PC-9 (cell line): ENCODE measurements around the gene TIGD4. TPM values are rescaled to one million over a fixed set of nuclear protein-coding genes. Genes with fewer than 3 reads are reported as not detected.

Source experiments
- BruUV-seq: library from RNA; stranded (reverse); fragments of 400-500 nt; replicated peaks from 2 replicates; lab custom pipeline; 2021; lab: Mats Ljungman, UMichigan
- CTCF ChIA-PET: fragments of 300-600 bp; sonication (Branson Sonifier 250); formaldehyde crosslinking; loops from one replicate; lab custom pipeline; 2022; ENCODE audit warnings: antibody characterized with exemption; lab: Charles Lee
- POLR2A ChIA-PET: fragments of 300-600 bp; sonication (Branson Sonifier 250); formaldehyde crosslinking; loops from one replicate; lab custom pipeline; 2022; ENCODE audit warnings: antibody characterized with exemption; ENCODE audit not compliant: unreplicated experiment; lab: Charles Lee
- DNase-seq, 2 experiments: peaks; one replicate each; pipeline versions ENCODE4 v3.0.0 to v3.0.0-alpha.2; 2015 to 2022; ENCODE audit warnings: mixed read lengths in 1 of 2
- H2AFZ ChIP-seq: fragments of 200-600 bp; sonication (generic); 2 replicates; pipeline ENCODE4 v1.8.1; 2017; ENCODE audit warnings: antibody characterized with exemption
- H3F3A ChIP-seq: fragments of 200-600 bp; sonication (generic); 2 replicates; pipeline ENCODE4 v1.8.1; 2017; ENCODE audit warnings: antibody characterized with exemption, mild to moderate bottlenecking, low read depth; ENCODE audit not compliant: insufficient read depth
- H3K27ac ChIP-seq: fragments of 200-600 bp; sonication (generic); 2 replicates; pipeline ENCODE4 v1.6.1; 2016; ENCODE audit warnings: mixed run types
- H3K27me3 ChIP-seq: fragments of 200-600 bp; sonication (generic); 2 replicates; pipeline ENCODE4 v1.6.1; 2016; ENCODE audit warnings: low read depth, mixed run types; ENCODE audit not compliant: insufficient read depth
- H3K36me3 ChIP-seq: fragments of 200-600 bp; sonication (generic); 2 replicates; pipeline ENCODE4 v1.6.1; 2016; ENCODE audit warnings: low read depth, mixed run types
- H3K4me1 ChIP-seq: fragments of 200-600 bp; sonication (generic); replicated peaks from 2 replicates; pipeline ENCODE4 v1.6.1; 2016; ENCODE audit warnings: mixed run types; ENCODE audit not compliant: insufficient read depth
- H3K4me2 ChIP-seq: fragments of 200-600 bp; sonication (generic); 2 replicates; pipeline ENCODE4 v1.6.1; 2017; ENCODE audit warnings: mixed run types
- H3K4me3 ChIP-seq: fragments of 200-600 bp; sonication (generic); 2 replicates; pipeline ENCODE4 v1.6.1; 2016; ENCODE audit warnings: mixed run types
- H3K79me2 ChIP-seq: fragments of 200-600 bp; sonication (generic); 2 replicates; pipeline ENCODE4 v1.6.1; 2017; ENCODE audit warnings: low read depth, mixed run types
- H3K9me2 ChIP-seq: fragments of 200-600 bp; sonication (generic); 2 replicates; pipeline ENCODE4 v1.8.1; 2017; ENCODE audit warnings: mild to moderate bottlenecking; ENCODE audit not compliant: insufficient read depth
- H3K9me3 ChIP-seq: fragments of 200-600 bp; sonication (generic); 2 replicates; pipeline ENCODE4 v1.8.1; 2016; ENCODE audit warnings: low read depth; ENCODE audit not compliant: insufficient read depth
- H4K20me1 ChIP-seq: fragments of 200-600 bp; sonication (generic); 2 replicates; pipeline ENCODE4 v1.8.1; 2017; ENCODE audit not compliant: insufficient read depth
- EZH2 ChIP-seq: fragments of 200-600 bp; sonication (generic); IDR thresholded peaks from 2 replicates; pipeline ENCODE4 v1.8.0; 2017; ENCODE audit warnings: antibody characterized with exemption, low read depth
- intact Hi-C: fragments of 100-400 bp; cut with micrococcal nuclease; formaldehyde crosslinking; loops from one replicate; pipeline ENCODE4 v1.10.0; 2022; ENCODE audit not compliant: unreplicated experiment
- total RNA-seq: library from RNA; stranded (reverse); gene quantifications from 2 replicates; pipeline ENCODE4 v1.2.3, GENCODE V29; 2021
- TF ChIP-seq, protein P1 (sequence below): fragments of 200-600 bp; sonication (generic); conservative IDR thresholded peaks from 2 replicates; pipeline ENCODE4 v1.6.1; 2017; ENCODE audit warnings: mixed run types, antibody characterized with exemption, mild to moderate bottlenecking, moderate library complexity

TIGD4 gene
- total RNA-seq, 1 experiment from 2014 or later = 0.70 TPM

DNA sequence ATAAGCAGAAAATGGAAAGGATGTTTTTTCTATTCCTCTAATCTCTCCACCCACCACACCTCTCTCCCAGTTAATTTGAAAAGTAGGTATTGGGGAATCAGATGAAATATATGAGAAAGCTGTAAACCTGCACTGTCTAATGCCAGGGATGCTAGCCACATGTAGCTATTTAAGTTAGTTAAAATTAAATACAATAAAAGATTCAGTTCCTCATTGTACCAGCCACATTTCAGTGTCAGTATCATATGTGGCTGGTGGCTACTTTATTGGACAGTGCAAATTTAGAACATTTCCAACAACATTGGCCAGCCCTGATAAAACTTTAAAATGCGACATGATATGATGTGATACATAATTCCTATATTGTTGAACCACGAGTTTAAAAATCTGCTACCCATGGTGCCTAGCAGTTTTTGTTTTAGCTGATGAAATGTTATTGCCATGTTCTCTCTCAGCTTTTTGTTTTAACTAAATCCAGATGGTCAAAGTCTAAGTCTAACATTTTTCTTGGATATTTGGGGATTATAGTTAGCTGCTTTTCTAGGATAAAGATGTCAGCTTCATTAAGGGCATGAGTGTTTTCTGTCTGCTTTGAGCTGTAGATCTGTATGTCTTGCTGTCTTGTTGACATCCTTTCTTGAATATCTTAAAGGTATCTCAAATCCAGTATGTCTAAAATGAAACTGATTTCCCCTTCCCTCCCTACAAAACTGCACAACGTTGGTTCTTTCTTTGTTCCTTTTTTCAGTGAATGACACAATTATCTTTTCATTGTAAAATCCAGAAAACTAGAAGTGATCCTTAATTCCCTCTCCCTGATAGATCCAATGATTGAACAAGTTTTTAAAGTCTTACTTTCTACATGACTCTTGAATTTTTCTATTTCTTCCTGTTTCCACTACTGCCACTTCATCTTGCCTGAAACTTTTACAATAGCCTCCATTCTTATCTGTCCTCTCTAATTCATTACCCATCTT lies 6.4 kb upstream of the TIGD4 start:
- Histone ChIP-seq H3K9me2 (no peaks in the 10 kb centered on the region), H3K27me3 (no peaks in the 10 kb centered on the region), H3K36me3 (no peaks in the 10 kb centered on the region), H4K20me1 (no peaks in the 10 kb centered on the region; the same call in 1 of the 2 replicates), H3K27ac (no peak overlapping the region), H3K79me2 (peaks cover 56% of the 10 kb centered on the region), H3K4me1 (peaks cover 15% of the 10 kb centered on the region; the same call in 1 of the 2 replicates), H3K9me3 (no peaks in the 10 kb centered on the region), H2AFZ (no peak overlapping the region), H3K4me3 (no peak overlapping the region), H3F3A (no peaks in the 10 kb centered on the region), H3K4me2 (no peak overlapping the region)
- ChIA-PET POLR2A (no interaction called here), CTCF (no interaction called here)
- intact Hi-C loops = no loop called here
- no peak for DNase-seq
- BruUV-seq = no TSS peak
- no peak for TF ChIP-seq EZH2
- TF ChIP-seq, protein P1, sequence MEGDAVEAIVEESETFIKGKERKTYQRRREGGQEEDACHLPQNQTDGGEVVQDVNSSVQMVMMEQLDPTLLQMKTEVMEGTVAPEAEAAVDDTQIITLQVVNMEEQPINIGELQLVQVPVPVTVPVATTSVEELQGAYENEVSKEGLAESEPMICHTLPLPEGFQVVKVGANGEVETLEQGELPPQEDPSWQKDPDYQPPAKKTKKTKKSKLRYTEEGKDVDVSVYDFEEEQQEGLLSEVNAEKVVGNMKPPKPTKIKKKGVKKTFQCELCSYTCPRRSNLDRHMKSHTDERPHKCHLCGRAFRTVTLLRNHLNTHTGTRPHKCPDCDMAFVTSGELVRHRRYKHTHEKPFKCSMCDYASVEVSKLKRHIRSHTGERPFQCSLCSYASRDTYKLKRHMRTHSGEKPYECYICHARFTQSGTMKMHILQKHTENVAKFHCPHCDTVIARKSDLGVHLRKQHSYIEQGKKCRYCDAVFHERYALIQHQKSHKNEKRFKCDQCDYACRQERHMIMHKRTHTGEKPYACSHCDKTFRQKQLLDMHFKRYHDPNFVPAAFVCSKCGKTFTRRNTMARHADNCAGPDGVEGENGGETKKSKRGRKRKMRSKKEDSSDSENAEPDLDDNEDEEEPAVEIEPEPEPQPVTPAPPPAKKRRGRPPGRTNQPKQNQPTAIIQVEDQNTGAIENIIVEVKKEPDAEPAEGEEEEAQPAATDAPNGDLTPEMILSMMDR = no peak

- POLR2A ChIA-PET = no interaction called here
- no peak overlapping the region for H2AFZ ChIP-seq
- H3K27me3 ChIP-seq = no peaks in the 10 kb centered on the region
- DNase-seq = no peak
- peaks cover 18% of the 10 kb centered on the region; the same call in 1 of the 2 replicates for H3K4me1 ChIP-seq
- no peak overlapping the region for H3K4me2 ChIP-seq
- H3K27ac ChIP-seq = no peak overlapping the region
- intact Hi-C loops = no loop called here
- H3K9me2 ChIP-seq = no peaks in the 10 kb centered on the region
- no peaks in the 10 kb centered on the region for H3K36me3 ChIP-seq
- H3K79me2 ChIP-seq = peaks cover 59% of the 10 kb centered on the region
- no peak for TF ChIP-seq EZH2
- TF ChIP-seq, protein P1 = no peak
- no peaks in the 10 kb centered on the region; the same call in 1 of the 2 replicates for H4K20me1 ChIP-seq
- CTCF ChIA-PET = no interaction called here
- BruUV-seq = no TSS peak
- no peak overlapping the region for H3K4me3 ChIP-seq
- H3K9me3 ChIP-seq = no peaks in the 10 kb centered on the region
- H3F3A ChIP-seq = no peaks in the 10 kb centered on the region
Observed at GRCh38 chr4:152784490-152785350, 5.2 kb upstream of the TIGD4 start.

DNA sequence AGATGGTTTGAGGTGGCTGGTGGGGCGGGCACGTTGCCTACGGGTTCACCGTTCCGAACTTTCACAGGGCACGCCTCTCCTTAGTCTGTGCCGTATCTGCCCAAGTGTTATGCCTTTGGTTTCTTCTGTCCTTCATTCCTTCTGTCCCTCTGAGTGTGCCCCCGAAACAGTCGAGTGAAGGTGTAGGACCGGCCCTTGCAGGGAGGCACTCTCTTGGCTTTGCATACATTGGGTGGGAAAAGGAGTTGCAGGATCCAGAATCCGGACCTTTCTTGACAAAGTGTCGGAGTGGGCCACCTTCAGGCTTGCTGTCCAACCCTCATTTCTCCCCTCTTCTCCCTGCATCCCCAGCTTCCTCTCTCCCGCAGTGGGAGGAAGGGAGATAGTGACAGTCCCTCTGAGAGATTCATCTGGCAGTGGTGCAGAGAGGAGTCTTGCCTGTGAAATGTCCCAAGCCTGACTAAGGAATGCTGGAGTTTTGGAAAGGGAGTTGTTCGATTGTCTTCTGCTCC lies 793 bp upstream of the TIGD4 start:
- peak overlapping the region; percentile 94 for H3K4me2 ChIP-seq
- DNase-seq = no peak
- CTCF ChIA-PET = no interaction called here
- peak overlapping the region; percentile 97 for H2AFZ ChIP-seq
- H3K79me2 ChIP-seq = peaks cover 49% of the 10 kb centered on the region
- intact Hi-C loops = no loop called here
- BruUV-seq = TSS peak; percentile 53
- no peaks in the 10 kb centered on the region for H3K9me3 ChIP-seq
- H3K36me3 ChIP-seq = no peaks in the 10 kb centered on the region
- peak overlapping the region; percentile 71 for H3K27ac ChIP-seq
- no peaks in the 10 kb centered on the region for H3K27me3 ChIP-seq
- no peaks in the 10 kb centered on the region for H3K9me2 ChIP-seq
- no peaks in the 10 kb centered on the region for H3F3A ChIP-seq
- POLR2A ChIA-PET = interaction anchor here (0.5 to 1.0 kb wide), 4 partner anchors 17 to 366 kb away, joined by 3 to 12 read pairs (median 4); no protein-coding TSS in a partner anchor
- no peaks in the 10 kb centered on the region; the same call in 1 of the 2 replicates for H4K20me1 ChIP-seq
- peak overlapping the region; percentile 72 for H3K4me3 ChIP-seq
- peaks cover 24% of the 10 kb centered on the region; the same call in 1 of the 2 replicates for H3K4me1 ChIP-seq
- TF ChIP-seq, protein P1 = no peak
- TF ChIP-seq EZH2 = no peak
